ENCODE data around the gene CD180.

DNA sequence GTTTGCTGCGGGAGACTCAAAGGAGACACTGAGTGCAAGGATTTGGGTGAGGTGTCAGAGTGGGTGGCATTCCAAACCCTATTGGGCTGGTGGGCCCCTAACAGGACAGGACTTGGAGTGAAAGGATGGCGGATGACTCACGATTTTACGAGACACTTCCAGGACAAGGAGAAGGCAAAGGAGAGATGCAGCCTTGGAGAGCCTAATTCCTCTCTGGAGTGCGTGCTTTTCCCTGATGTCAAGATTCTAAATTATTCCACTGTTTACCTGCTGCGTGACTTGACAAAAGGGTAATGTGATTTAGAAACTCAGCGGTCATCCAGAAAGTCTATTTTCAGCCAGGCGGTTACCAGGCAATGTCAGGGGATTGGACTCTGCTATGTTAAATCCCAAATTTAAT is 41.6 kb upstream of the CD180 start:
- TF ChIP-seq, protein P1, sequence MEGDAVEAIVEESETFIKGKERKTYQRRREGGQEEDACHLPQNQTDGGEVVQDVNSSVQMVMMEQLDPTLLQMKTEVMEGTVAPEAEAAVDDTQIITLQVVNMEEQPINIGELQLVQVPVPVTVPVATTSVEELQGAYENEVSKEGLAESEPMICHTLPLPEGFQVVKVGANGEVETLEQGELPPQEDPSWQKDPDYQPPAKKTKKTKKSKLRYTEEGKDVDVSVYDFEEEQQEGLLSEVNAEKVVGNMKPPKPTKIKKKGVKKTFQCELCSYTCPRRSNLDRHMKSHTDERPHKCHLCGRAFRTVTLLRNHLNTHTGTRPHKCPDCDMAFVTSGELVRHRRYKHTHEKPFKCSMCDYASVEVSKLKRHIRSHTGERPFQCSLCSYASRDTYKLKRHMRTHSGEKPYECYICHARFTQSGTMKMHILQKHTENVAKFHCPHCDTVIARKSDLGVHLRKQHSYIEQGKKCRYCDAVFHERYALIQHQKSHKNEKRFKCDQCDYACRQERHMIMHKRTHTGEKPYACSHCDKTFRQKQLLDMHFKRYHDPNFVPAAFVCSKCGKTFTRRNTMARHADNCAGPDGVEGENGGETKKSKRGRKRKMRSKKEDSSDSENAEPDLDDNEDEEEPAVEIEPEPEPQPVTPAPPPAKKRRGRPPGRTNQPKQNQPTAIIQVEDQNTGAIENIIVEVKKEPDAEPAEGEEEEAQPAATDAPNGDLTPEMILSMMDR (IDR thresholded peaks at IDR 0.05) = no peak
- no peak for TF ChIP-seq POLR2A (IDR thresholded peaks at IDR 0.05)
